Left lung (tissue), 10 donors: ENCODE measurements around the gene TAS2R60. TPM values are rescaled to one million over a fixed set of nuclear protein-coding genes. Genes with fewer than 3 reads are reported as not detected.
"Not testable (repeated sequence)": the region's sequence is repeated elsewhere in the genome, so short reads cannot be mapped to it uniquely, and the experiment has no call there.

Experiments
- ATAC-seq: fragments of 200-7000 bp; cut with Tn5 transposase; one replicate; pipeline ENCODE4 v1.9.1; 2020; ENCODE audit warnings: moderate library complexity
- DNase-seq, 4 donors: peaks; one replicate each; pipeline ENCODE4 v3.0.0-alpha.2; 2013 to 2020
- H3K27ac ChIP-seq, 2 donors: fragments of 200-600 bp; sonication (generic) in 1 of 2; one replicate each; pipeline versions ENCODE4 v1.5.0 to v1.8.0; 2020 to 2021
- H3K27me3 ChIP-seq, 2 donors: fragments of 200-600 bp; sonication (generic) in 1 of 2; one replicate each; pipeline versions ENCODE4 v1.5.0 to v1.8.0; 2020 to 2021
- H3K36me3 ChIP-seq, 2 donors: fragments of 200-600 bp; sonication (generic) in 1 of 2; one replicate each; pipeline versions ENCODE4 v1.5.0 to v1.8.0; 2020 to 2021
- H3K4me1 ChIP-seq, 2 donors: fragments of 200-600 bp; one replicate each; pipeline ENCODE4 v1.8.0; 2021
- H3K4me3 ChIP-seq, 2 donors: fragments of 200-600 bp; sonication (generic) in 1 of 2; one replicate each; pipeline versions ENCODE4 v1.5.0 to v1.8.0; 2020 to 2021; ENCODE audit warnings: mild to moderate bottlenecking in 1 of 2
- H3K9me3 ChIP-seq, 2 donors: fragments of 200-600 bp; sonication (generic) in 1 of 2; one replicate each; pipeline versions ENCODE4 v1.5.0 to v1.8.0; 2020 to 2021
- CTCF ChIP-seq, 2 donors: fragments of 200-600 bp; sonication (generic) in 1 of 2; IDR thresholded peaks; one replicate each; pipeline versions ENCODE4 v1.5.0 to v1.8.0; 2021; ENCODE audit warnings: antibody characterized with exemption in 2 of 2
- intact Hi-C, 2 donors: fragments of 100-400 bp; cut with DNase I; formaldehyde crosslinking; loops; one replicate each; pipeline versions ENCODE4 v1.11.2 to v1.14.2; 2022
- polyA plus RNA-seq, 6 donors: library from polyadenylated mRNA; unstranded; fragments of 120-200 nt; gene quantifications; one replicate each; pipeline ENCODE4 v1.2.1, GENCODE V29; 2013; ENCODE audit not compliant: insufficient read length in 6 of 6
- total RNA-seq, 2 donors: library from RNA; stranded (reverse); fragmentation: NEBNext Ultra II Directional; extraction: Animal tissue kit (Norgen Biotek cat#: 25700); gene quantifications; one replicate each; pipeline ENCODE4 v1.2.1, GENCODE V29; 2021
- donor health status: DM: no; HTN: yes; CAD: no.
- donor health status: DM: no; HTN: no; CAD: no.

The TAS2R60 gene
- total and polyA plus RNA-seq, 8 donors: not detected

GRCh38 chr7:143485500-143485899 lies 42.2 kb downstream of the TAS2R60 start:
- DNase-seq (peak in 1 of 4 donors; percentile 50), ATAC-seq (peak; percentile 53)
- no peaks in the 10 kb centered on the region for H3K27me3 ChIP-seq
- intact Hi-C loops: no loop called here
- TF ChIP-seq CTCF (IDR thresholded peaks at IDR 0.05): no peak
- peak overlapping the region; percentile 14 to 69 for H3K27ac ChIP-seq
- no peaks in the 10 kb centered on the region for H3K36me3 ChIP-seq
- H3K9me3 ChIP-seq: no peaks in the 10 kb centered on the region
- no peak overlapping the region for H3K4me3 ChIP-seq
- peaks cover 7 to 34% of the 10 kb centered on the region in 2 donors for H3K4me1 ChIP-seq

- H3K27me3 ChIP-seq, H3K4me3 ChIP-seq, ATAC-seq, H3K36me3 ChIP-seq, H3K9me3 ChIP-seq, intact Hi-C loops, DNase-seq: not testable (repeated sequence)
- Histone ChIP-seq H3K4me1 (peaks cover 10 to 34% of the 10 kb centered on the region in 2 donors), H3K27ac (peak overlapping the region; percentile 69 to 70)
Measured at GRCh38 chr7:143486266-143486665, 43.0 kb downstream of the TAS2R60 start.

- H3K27ac ChIP-seq: peak overlapping the region; percentile 69 to 70
- no peaks in the 10 kb centered on the region for H3K36me3 ChIP-seq
- TF ChIP-seq CTCF (IDR thresholded peaks at IDR 0.05): no peak
- intact Hi-C loops: no loop called here
- H3K27me3 ChIP-seq: no peaks in the 10 kb centered on the region
- no peak for DNase-seq
- no peaks in the 10 kb centered on the region for H3K9me3 ChIP-seq
- ATAC-seq: no peak
- H3K4me3 ChIP-seq: no peak overlapping the region
- H3K4me1 ChIP-seq: peaks cover 14 to 40% of the 10 kb centered on the region in 2 donors
Measured at GRCh38 chr7:143487061-143487460, 43.8 kb downstream of the TAS2R60 start.

GRCh38 chr7:143487566-143487965 lies 44.3 kb downstream of the TAS2R60 start:
- Histone ChIP-seq H3K9me3 (no peaks in the 10 kb centered on the region), H3K27me3 (no peaks in the 10 kb centered on the region), H3K4me3 (no peak overlapping the region), H3K36me3 (no peaks in the 10 kb centered on the region), H3K27ac (peak overlapping the region; percentile 69 to 70), H3K4me1 (peaks cover 16 to 45% of the 10 kb centered on the region in 2 donors)
- DNase-seq (peak in 3 of 4 donors; percentile 75 to 87 (median 78)), ATAC-seq (peak; percentile 69)
- intact Hi-C loops: no loop called here
- no peak for TF ChIP-seq CTCF (IDR thresholded peaks at IDR 0.05)

GRCh38 chr7:143490717-143491306 lies 47.6 kb downstream of the TAS2R60 start:
- ATAC-seq: peak; percentile 63
- Histone ChIP-seq H3K36me3 (no peaks in the 10 kb centered on the region), H3K27me3 (no peaks in the 10 kb centered on the region), H3K4me1 (peaks cover 12 to 35% of the 10 kb centered on the region in 2 donors), H3K4me3 (no peak overlapping the region), H3K27ac (no peak overlapping the region), H3K9me3 (no peaks in the 10 kb centered on the region)
- DNase-seq: no peak
- TF ChIP-seq CTCF (IDR thresholded peaks at IDR 0.05): peak; percentile 28 to 33
- intact Hi-C loops: no loop called here

- ATAC-seq (peak; percentile 51), DNase-seq (no peak)
- no peaks in the 10 kb centered on the region for H3K27me3 ChIP-seq
- no peaks in the 10 kb centered on the region for H3K36me3 ChIP-seq
- H3K27ac ChIP-seq: peak overlapping the region in 1 of 2 donors; percentile 55
- no peaks in the 10 kb centered on the region for H3K9me3 ChIP-seq
- H3K4me3 ChIP-seq: no peak overlapping the region
- no peak for TF ChIP-seq CTCF (IDR thresholded peaks at IDR 0.05)
- intact Hi-C loops: no loop called here
- peaks cover 9 to 23% of the 10 kb centered on the region in 2 donors for H3K4me1 ChIP-seq
Measured at GRCh38 chr7:143492043-143492471, 48.8 kb downstream of the TAS2R60 start.
